Esophagus squamous epithelium (tissue), 5 donors: ENCODE measurements around the gene TLE3. TPM values are rescaled to one million over a fixed set of nuclear protein-coding genes. Genes with fewer than 3 reads are reported as not detected.

Experiments
- DNase-seq: peaks from one replicate; lab custom pipeline; 2025; lab: John Stamatoyannopoulos, UW
- H3K27ac ChIP-seq, 4 donors: fragments of 200-600 bp; sonication (generic); one replicate each; pipeline ENCODE4 v1.5.1; 2016 to 2019; ENCODE audit warnings: mild to moderate bottlenecking in 1 of 4
- H3K27me3 ChIP-seq, 4 donors: fragments of 200-600 bp; sonication (generic); 1 replicate in 3 of 4; 2 replicates in 1 of 4; pipeline versions ENCODE4 v1.5.1 to v1.6.0; 2017 to 2021; ENCODE audit warnings: antibody characterized with exemption in 1 of 4
- H3K36me3 ChIP-seq, 3 donors: fragments of 200-600 bp; sonication (generic); one replicate each; pipeline ENCODE4 v1.5.1; 2016 to 2019
- H3K4me1 ChIP-seq, 3 donors: fragments of 200-600 bp; sonication (generic); one replicate each; pipeline ENCODE4 v1.5.1; 2017 to 2019
- H3K4me3 ChIP-seq, 4 donors: fragments of 200-600 bp; sonication (generic); 1 replicate in 3 of 4; 2 replicates in 1 of 4; pipeline ENCODE4 v1.5.1; 2016 to 2019; ENCODE audit warnings: mild to moderate bottlenecking in 2 of 4, moderate library complexity in 1 of 4
- H3K9me3 ChIP-seq, 3 donors: fragments of 200-600 bp; sonication (generic); one replicate each; pipeline ENCODE4 v1.5.1; 2016 to 2019
- CTCF ChIP-seq, 6 experiments: fragments of 450-650 bp in 4 of 6; fragments of 200-600 bp in 2 of 6; sonication (generic) in 2 of 6; IDR thresholded peaks; one replicate each; pipeline ENCODE4 v1.5.1; 2016 to 2019; ENCODE audit warnings: antibody characterized with exemption in 6 of 6, mild to moderate bottlenecking in 4 of 6, moderate library complexity in 4 of 6
- POLR2A ChIP-seq, 4 donors: fragments of 450-650 bp; IDR thresholded peaks; one replicate each; pipeline ENCODE4 v1.6.1; 2017; ENCODE audit warnings: antibody characterized with exemption in 4 of 4, mild to moderate bottlenecking in 4 of 4, moderate library complexity in 3 of 4
- WGBS, 2 donors: methylation state at CpG; one replicate each; pipeline ENCODE4 v1.1.5; 2018; 5-methylcytosine and 5-hydroxymethylcytosine counted together
- intact Hi-C: fragments of 100-400 bp; cut with DNase I; formaldehyde crosslinking; loops from one replicate; pipeline ENCODE4 v1.15.0; 2022
- total RNA-seq, 4 donors: library from RNA; depleted of rRNA; stranded (reverse); fragments of >200 nt; gene quantifications; one replicate each; pipeline ENCODE4 v1.1.0, GENCODE V29; 2016
- donor health status: DM: yes; HTN: yes; CAD: no.

TLE3 gene
- total RNA-seq, 4 donors from 2014 or later, result 49.6 to 133 (median 64.4) TPM

GRCh38 chr15:70058642-70059360 is 38.9 kb downstream of the TLE3 start:
- TF ChIP-seq POLR2A (IDR thresholded peaks at IDR 0.05) (no peak), CTCF (IDR thresholded peaks at IDR 0.05) (no peak)
- H3K27ac ChIP-seq, result no peak overlapping the region
- intact Hi-C loops, result no loop called here
- WGBS, 2 donors, result 90% methylated on average over 2 to 5 of the region's 11 CpGs
- H3K9me3 ChIP-seq, result no peaks in the 10 kb centered on the region
- no peaks in the 10 kb centered on the region for H3K27me3 ChIP-seq
- no peak overlapping the region for H3K4me3 ChIP-seq
- no peak for DNase-seq
- peaks cover 0 to 17% (median 8%) of the 10 kb centered on the region in 3 donors for H3K4me1 ChIP-seq
- H3K36me3 ChIP-seq, result peaks cover 62 to 100% (median 74%) of the 10 kb centered on the region in 3 donors

- TF ChIP-seq CTCF (IDR thresholded peaks at IDR 0.05) (no peak), POLR2A (IDR thresholded peaks at IDR 0.05) (no peak)
- Histone ChIP-seq H3K27ac (no peak overlapping the region), H3K27me3 (no peaks in the 10 kb centered on the region), H3K9me3 (no peaks in the 10 kb centered on the region), H3K36me3 (peaks cover 69 to 100% (median 81%) of the 10 kb centered on the region in 3 donors), H3K4me3 (no peak overlapping the region), H3K4me1 (peaks cover 0 to 17% (median 8%) of the 10 kb centered on the region in 3 donors)
- DNase-seq, result no peak
- WGBS, 2 donors, result 91 to 96% methylated on average over 9 to 12 of the region's 21 CpGs
- intact Hi-C loops, result no loop called here
Measured at GRCh38 chr15:70057931-70058641, 39.6 kb downstream of the TLE3 start.

- intact Hi-C loops, result no loop called here
- no peak overlapping the region for H3K4me3 ChIP-seq
- WGBS, 2 donors, result 84 to 87% methylated on average over 3 to 5 of the region's 9 CpGs
- H3K27ac ChIP-seq, result no peak overlapping the region
- H3K27me3 ChIP-seq, result no peaks in the 10 kb centered on the region
- no peak for DNase-seq
- H3K9me3 ChIP-seq, result no peaks in the 10 kb centered on the region
- peaks cover 84 to 100% (median 92%) of the 10 kb centered on the region in 3 donors for H3K36me3 ChIP-seq
- TF ChIP-seq POLR2A (IDR thresholded peaks at IDR 0.05) (no peak), CTCF (IDR thresholded peaks at IDR 0.05) (no peak)
- H3K4me1 ChIP-seq, result no peaks in the 10 kb centered on the region
Measured at GRCh38 chr15:70056091-70056680, 41.5 kb downstream of the TLE3 start.

- H3K4me3 ChIP-seq, result no peak overlapping the region
- WGBS, 2 donors, result 80 to 90% methylated on average over 2 to 8 of the region's 9 CpGs
- no peak overlapping the region for H3K27ac ChIP-seq
- intact Hi-C loops, result no loop called here
- no peak for DNase-seq
- no peaks in the 10 kb centered on the region for H3K4me1 ChIP-seq
- no peaks in the 10 kb centered on the region for H3K27me3 ChIP-seq
- TF ChIP-seq POLR2A (IDR thresholded peaks at IDR 0.05), result no peak
- no peak for TF ChIP-seq CTCF (IDR thresholded peaks at IDR 0.05)
- H3K36me3 ChIP-seq, result peaks cover 87 to 100% (median 94%) of the 10 kb centered on the region in 3 donors
- H3K9me3 ChIP-seq, result no peaks in the 10 kb centered on the region
Measured at GRCh38 chr15:70055601-70056051, 42.1 kb downstream of the TLE3 start.
